ENCODE results near the gene CHAF1A.

DNA sequence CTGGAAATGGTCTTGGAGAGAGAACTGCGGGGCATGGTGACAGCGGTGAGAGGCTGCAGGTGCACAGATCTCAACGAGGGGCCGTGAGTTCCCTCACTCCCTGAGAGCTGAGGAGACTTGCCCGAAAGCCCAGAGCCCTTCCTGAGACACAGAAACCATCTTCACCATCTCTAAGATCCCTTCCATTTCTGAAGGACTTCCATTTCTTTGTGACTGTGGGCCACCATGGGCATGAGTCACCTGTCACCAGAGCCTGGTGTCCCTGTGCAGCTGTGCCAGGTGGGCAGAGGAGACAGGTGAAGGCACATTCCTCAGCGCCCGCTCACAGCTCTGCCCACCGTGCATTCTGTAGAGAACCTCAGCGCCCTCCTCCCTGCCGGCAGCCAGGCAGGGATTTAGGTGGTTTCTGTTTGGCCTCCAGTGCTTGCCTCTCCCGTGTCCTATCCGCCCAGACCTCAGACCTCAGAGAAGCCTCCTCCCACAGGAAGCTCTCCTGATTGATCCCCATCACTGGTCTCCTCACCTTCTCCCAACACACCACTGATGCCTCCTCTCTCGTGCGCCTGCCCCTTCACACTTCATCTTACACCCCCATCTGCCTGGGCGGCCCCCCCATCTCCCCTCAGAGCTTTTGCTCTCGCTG lies 26.3 kb upstream of the CHAF1A start:
- no peak for TF ChIP-seq POLR2A (IDR thresholded peaks at IDR 0.05)
- TF ChIP-seq, protein P1, sequence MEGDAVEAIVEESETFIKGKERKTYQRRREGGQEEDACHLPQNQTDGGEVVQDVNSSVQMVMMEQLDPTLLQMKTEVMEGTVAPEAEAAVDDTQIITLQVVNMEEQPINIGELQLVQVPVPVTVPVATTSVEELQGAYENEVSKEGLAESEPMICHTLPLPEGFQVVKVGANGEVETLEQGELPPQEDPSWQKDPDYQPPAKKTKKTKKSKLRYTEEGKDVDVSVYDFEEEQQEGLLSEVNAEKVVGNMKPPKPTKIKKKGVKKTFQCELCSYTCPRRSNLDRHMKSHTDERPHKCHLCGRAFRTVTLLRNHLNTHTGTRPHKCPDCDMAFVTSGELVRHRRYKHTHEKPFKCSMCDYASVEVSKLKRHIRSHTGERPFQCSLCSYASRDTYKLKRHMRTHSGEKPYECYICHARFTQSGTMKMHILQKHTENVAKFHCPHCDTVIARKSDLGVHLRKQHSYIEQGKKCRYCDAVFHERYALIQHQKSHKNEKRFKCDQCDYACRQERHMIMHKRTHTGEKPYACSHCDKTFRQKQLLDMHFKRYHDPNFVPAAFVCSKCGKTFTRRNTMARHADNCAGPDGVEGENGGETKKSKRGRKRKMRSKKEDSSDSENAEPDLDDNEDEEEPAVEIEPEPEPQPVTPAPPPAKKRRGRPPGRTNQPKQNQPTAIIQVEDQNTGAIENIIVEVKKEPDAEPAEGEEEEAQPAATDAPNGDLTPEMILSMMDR (IDR thresholded peaks at IDR 0.05 in 8 of 11, conservative IDR thresholded peaks at IDR 0.05 in 3 of 11), result no peak
